Smooth muscle cell (in vitro differentiated cells): ENCODE results near the gene YPEL5. TPM values are rescaled to one million over a fixed set of nuclear protein-coding genes. Genes with fewer than 3 reads are reported as not detected.

Experiments
- DNase-seq: peaks from one replicate; lab custom pipeline; 2025; ENCODE audit not compliant: unreplicated experiment; lab: John Stamatoyannopoulos, UW
- H2AFZ ChIP-seq: fragments of 200-600 bp; sonication (generic); 2 replicates; pipeline ENCODE4 v1.6.0; 2016; ENCODE audit warnings: antibody characterized with exemption, low read depth, mild to moderate bottlenecking
- H3F3A ChIP-seq: fragments of 200-600 bp; sonication (generic); 2 replicates; pipeline ENCODE4 v1.6.0; 2017; ENCODE audit warnings: antibody characterized with exemption, low read depth
- H3K27ac ChIP-seq: fragments of 200-600 bp; sonication (generic); 2 replicates; pipeline ENCODE4 v1.5.1; 2016; ENCODE audit warnings: low read depth, mild to moderate bottlenecking
- H3K27me3 ChIP-seq: fragments of 200-600 bp; sonication (generic); 2 replicates; pipeline ENCODE4 v1.6.1; 2016; ENCODE audit warnings: low read depth, mild to moderate bottlenecking
- H3K36me3 ChIP-seq: fragments of 200-600 bp; sonication (generic); 2 replicates; pipeline ENCODE4 v1.5.1; 2016; ENCODE audit warnings: low read depth
- H3K4me1 ChIP-seq: fragments of 200-600 bp; sonication (generic); 2 replicates; pipeline ENCODE4 v1.5.1; 2016; ENCODE audit warnings: low read depth
- H3K4me2 ChIP-seq: fragments of 200-600 bp; sonication (generic); 2 replicates; pipeline ENCODE4 v1.6.0; 2016; ENCODE audit warnings: mild to moderate bottlenecking
- H3K4me3 ChIP-seq: fragments of 200-600 bp; sonication (generic); 2 replicates; pipeline ENCODE4 v1.5.1; 2016; ENCODE audit warnings: mild to moderate bottlenecking
- H3K79me2 ChIP-seq: fragments of 200-600 bp; sonication (generic); 2 replicates; pipeline ENCODE4 v1.6.0; 2016; ENCODE audit warnings: low read depth, mild to moderate bottlenecking
- H3K9ac ChIP-seq: fragments of 200-600 bp; sonication (generic); 2 replicates; pipeline ENCODE4 v1.6.0; 2016; ENCODE audit warnings: low read depth
- H3K9me3 ChIP-seq: fragments of 200-600 bp; sonication (generic); replicated peaks from 2 replicates; pipeline ENCODE4 v1.5.1; 2016; ENCODE audit warnings: low read depth
- H4K20me1 ChIP-seq: fragments of 200-600 bp; sonication (generic); 2 replicates; pipeline ENCODE4 v1.6.0; 2016; ENCODE audit warnings: low read depth
- CTCF ChIP-seq: fragments of 200-600 bp; sonication (generic); IDR thresholded peaks from 2 replicates; pipeline ENCODE4 v1.5.1; 2017; ENCODE audit warnings: borderline replicate concordance, mild to moderate bottlenecking, antibody characterized with exemption; ENCODE audit not compliant: insufficient read depth, poor library complexity, severe bottlenecking
- WGBS: methylation state at CpG from one replicate; pipeline ENCODE4 v1.1.7; 2016; ENCODE audit warnings: low lambda C conversion rate; 5-methylcytosine and 5-hydroxymethylcytosine counted together
- polyA plus RNA-seq: library from polyadenylated mRNA; unstranded; fragments of >200 nt; fragmentation: Nextera tagmentation; extraction: Ambion mirVana; gene quantifications from 2 replicates; pipeline ENCODE4 v1.2.1, GENCODE V29; 2016
- total RNA-seq: library from RNA; depleted of rRNA; stranded (reverse); fragments of >200 nt; gene quantifications from 2 replicates; pipeline ENCODE4 v1.2.3, GENCODE V29; 2014

YPEL5 gene
- total and polyA plus RNA-seq, 2 experiments from 2014 or later = 95.7 to 155 TPM

- Histone ChIP-seq H3K9ac (no peak overlapping the region), H3K4me1 (no peaks in the 10 kb centered on the region), H2AFZ (no peak overlapping the region), H3K27me3 (no peaks in the 10 kb centered on the region), H3K36me3 (no peaks in the 10 kb centered on the region), H3K79me2 (no peaks in the 10 kb centered on the region), H3F3A (no peaks in the 10 kb centered on the region), H3K27ac (no peak overlapping the region), H4K20me1 (no peaks in the 10 kb centered on the region), H3K4me2 (no peak overlapping the region), H3K4me3 (no peak overlapping the region), H3K9me3 (no peaks in the 10 kb centered on the region)
- WGBS = 90% methylated on average over 7 of the region's 7 CpGs
- no peak for DNase-seq
- no peak for TF ChIP-seq CTCF
Measured at GRCh38 chr2:30181176-30181575, 34.4 kb downstream of the YPEL5 start.

- Histone ChIP-seq H3F3A (no peaks in the 10 kb centered on the region), H4K20me1 (no peaks in the 10 kb centered on the region), H3K9me3 (no peaks in the 10 kb centered on the region), H2AFZ (no peak overlapping the region), H3K4me1 (no peaks in the 10 kb centered on the region), H3K27me3 (no peaks in the 10 kb centered on the region), H3K4me2 (no peak overlapping the region), H3K36me3 (no peaks in the 10 kb centered on the region), H3K79me2 (no peaks in the 10 kb centered on the region), H3K4me3 (no peak overlapping the region), H3K27ac (no peak overlapping the region), H3K9ac (no peak overlapping the region)
- no peak for TF ChIP-seq CTCF
- no peak for DNase-seq
- 90% methylated on average over 5 of the region's 5 CpGs for WGBS
Measured at GRCh38 chr2:30184035-30184434, 37.2 kb downstream of the YPEL5 start.

GRCh38 chr2:30185178-30185577 is 38.4 kb downstream of the YPEL5 start:
- Histone ChIP-seq H3K4me2 (no peak overlapping the region), H3K9ac (no peak overlapping the region), H3K79me2 (no peaks in the 10 kb centered on the region), H3K4me1 (no peaks in the 10 kb centered on the region), H3K36me3 (no peaks in the 10 kb centered on the region), H3K9me3 (no peaks in the 10 kb centered on the region), H3F3A (no peaks in the 10 kb centered on the region), H3K27me3 (no peaks in the 10 kb centered on the region), H3K4me3 (no peak overlapping the region), H2AFZ (no peak overlapping the region), H3K27ac (no peak overlapping the region), H4K20me1 (no peaks in the 10 kb centered on the region)
- no peak for DNase-seq
- no peak for TF ChIP-seq CTCF
- WGBS = 69% methylated on average over 4 of the region's 4 CpGs

- 91% methylated on average over 2 of the region's 2 CpGs for WGBS
- Histone ChIP-seq H4K20me1 (no peaks in the 10 kb centered on the region), H3K4me3 (no peak overlapping the region), H3K9ac (no peak overlapping the region), H3K27ac (no peak overlapping the region), H3K36me3 (no peaks in the 10 kb centered on the region), H3K27me3 (no peaks in the 10 kb centered on the region), H2AFZ (no peak overlapping the region), H3K9me3 (no peaks in the 10 kb centered on the region), H3K4me2 (no peak overlapping the region), H3K79me2 (no peaks in the 10 kb centered on the region), H3F3A (no peaks in the 10 kb centered on the region), H3K4me1 (no peaks in the 10 kb centered on the region)
- no peak for DNase-seq
- no peak for TF ChIP-seq CTCF
Measured at GRCh38 chr2:30188292-30188691, 41.5 kb downstream of the YPEL5 start.
